Glomerular visceral epithelial cell (primary cell): ENCODE results near the gene NPIPA8.
"Not testable (repeated sequence)": the region's sequence is repeated elsewhere in the genome, so short reads cannot be mapped to it uniquely, and the experiment has no call there.

Experiments used
- DNase-seq: peaks from one replicate; pipeline ENCODE4 v3.0.0-alpha.2; 2016; ENCODE audit errors: extremely low spot score

The NPIPA8 gene

GRCh38 chr16:18276756-18277155 lies 59.8 kb downstream of the NPIPA8 start:
- not testable (repeated sequence) for DNase-seq

GRCh38 chr16:18270171-18270570 lies 66.4 kb downstream of the NPIPA8 start:
- not testable (repeated sequence) for DNase-seq
